SHP77 (cell line): Measurements from ENCODE around the gene TOMM5.
"Not testable (repeated sequence)": the region's sequence is repeated elsewhere in the genome, so short reads cannot be mapped to it uniquely, and the experiment has no call there.

Source experiments
- DNase-seq, 2 experiments: peaks; one replicate each; lab custom pipeline; 2025; lab: John Stamatoyannopoulos, UW

TOMM5 gene

GRCh38 chr9:37611961-37612360 is 19.6 kb upstream of the TOMM5 start:
- DNase-seq, result no peak

- no peak for DNase-seq
Observed at GRCh38 chr9:37611014-37611413, 18.6 kb upstream of the TOMM5 start.

GRCh38 chr9:37609735-37610397 is 17.5 kb upstream of the TOMM5 start:
- no peak for DNase-seq

DNA sequence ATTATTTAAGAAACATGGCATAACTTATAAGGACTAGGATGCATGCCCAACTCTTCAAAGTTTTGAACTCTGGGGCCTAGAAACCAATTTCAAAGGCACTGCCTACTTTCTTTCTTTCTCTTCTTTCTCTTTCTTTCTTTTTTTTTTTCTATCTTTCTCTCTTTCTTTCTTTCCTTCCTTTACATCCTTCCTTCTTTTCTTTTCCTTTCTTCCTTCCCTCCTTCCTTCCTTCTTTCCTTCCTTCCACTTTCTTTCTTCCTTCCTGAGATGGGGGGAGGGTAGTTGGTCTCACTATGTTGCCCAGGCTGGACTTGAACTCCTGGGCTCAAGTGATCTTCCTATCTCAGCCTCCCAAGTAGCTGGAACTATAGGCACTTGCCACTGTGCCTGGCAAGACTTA is 15.9 kb upstream of the TOMM5 start:
- no peak for DNase-seq

GRCh38 chr9:37604296-37604695 is 11.9 kb upstream of the TOMM5 start:
- DNase-seq, result no peak

- DNase-seq, result no peak
Observed at GRCh38 chr9:37602817-37603216, 10.4 kb upstream of the TOMM5 start.

DNA sequence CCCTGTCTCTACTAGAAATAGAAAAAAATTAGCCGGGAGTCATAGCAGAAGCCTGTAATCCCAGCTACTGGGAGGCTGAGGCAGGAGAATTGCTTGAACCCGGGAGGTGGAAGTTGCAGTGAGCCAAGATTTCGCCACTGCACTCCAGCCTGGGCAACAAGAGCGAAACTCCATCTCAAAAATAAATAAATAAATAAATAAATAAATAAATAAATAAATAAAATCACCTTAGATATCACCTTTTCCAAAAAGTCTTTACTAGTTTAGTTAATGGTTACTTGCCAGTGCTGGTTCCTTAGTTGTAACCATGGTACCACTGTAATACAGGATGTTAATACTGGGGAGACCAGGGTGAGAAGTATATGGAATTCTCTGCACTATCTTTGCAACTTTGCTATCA is 9.7 kb upstream of the TOMM5 start:
- not testable (repeated sequence) for DNase-seq

DNA sequence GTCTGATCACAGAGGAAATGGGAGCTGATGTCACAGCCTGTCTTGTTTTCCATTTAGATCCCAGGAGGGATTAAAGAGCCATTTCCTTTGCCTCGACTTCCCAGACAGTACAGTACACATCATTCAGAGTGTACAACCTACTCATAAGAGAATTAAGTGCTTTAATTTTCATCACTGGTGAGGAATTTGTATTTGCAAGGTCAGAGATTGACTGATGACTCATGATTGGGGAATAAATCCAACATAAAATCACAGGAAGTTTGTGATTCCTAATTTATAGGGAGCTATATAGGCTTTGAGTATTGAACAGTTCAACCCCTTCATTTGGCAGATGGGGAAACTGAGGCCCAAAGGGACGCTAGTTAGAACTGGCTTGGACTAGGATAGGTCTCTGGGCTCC is 4.1 kb upstream of the TOMM5 start:
- no peak for DNase-seq

DNA sequence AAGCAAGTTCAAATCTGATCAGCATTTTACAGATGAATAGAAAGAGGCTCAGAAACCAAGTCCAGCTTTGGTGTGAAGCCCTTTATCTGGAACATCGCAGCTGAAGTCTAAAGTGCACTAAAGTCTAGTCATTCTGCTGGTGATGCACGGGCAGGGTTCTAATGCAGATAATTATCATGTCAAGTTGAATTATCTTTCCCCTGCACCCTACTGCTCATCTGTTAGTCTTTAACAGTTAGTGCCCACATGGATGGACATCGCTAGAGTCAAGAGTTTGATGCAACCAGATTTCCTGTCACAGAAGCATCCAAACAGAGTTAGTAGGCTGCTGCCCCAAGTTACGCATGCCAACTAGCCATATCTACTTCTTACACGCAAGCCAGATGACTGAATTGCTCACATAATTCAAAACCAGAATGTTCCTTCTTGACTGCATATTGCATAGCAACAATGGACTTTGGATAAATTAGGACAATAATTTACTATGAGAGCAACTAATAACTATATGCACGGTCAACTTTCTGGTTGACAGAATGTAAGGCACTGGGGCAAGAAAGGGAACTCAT is 1.6 kb upstream of the TOMM5 start:
- no peak for DNase-seq

DNA sequence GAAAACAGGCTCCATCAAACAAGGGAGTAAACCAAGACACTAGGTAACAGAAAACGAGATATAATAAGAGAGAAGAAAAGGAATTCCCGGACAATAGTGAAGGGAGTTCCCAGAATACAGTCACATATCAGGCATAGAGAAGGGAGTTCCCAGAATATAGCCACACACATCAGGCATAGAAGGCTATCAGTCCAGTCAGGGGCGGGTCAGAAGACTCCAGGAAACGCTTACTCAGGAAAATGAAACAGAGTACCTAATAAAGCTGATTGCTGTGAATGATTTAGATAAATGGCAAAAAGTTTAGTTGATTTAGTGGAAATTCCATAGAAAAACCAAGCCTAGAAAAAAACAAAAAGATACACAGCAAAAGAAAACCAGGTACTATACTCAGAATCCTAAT is 4.9 kb downstream of the TOMM5 start:
- no peak for DNase-seq

DNA sequence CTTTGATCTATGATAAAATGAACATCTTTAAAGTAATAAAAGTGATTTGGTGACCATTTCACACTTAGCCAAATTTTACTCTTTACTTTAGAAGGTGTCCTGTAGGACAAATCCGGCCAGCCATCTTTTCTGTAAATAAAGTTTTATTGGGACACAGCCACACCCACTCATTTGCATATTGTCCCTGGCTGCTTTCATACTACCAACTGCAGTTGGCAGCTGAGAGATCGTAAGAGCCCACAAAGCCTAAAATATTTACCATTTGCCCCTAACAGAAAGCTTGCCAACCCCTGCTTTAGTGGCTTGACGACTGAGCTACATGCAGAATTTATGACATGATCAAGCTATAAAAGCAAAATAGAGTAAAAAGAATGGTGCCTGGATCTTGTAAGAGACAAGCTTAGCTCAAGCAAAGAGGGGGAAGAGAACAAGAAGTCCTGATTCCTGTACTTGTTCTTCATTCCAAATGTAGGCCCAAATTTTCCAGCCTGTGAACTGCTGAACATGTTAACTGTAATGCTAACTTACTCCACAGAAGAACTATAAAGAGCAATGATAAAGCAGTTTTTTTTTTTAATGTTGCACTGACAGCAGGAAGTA is 8.8 kb downstream of the TOMM5 start:
- no peak for DNase-seq

- DNase-seq, result no peak
Observed at GRCh38 chr9:37582548-37583157, 9.7 kb downstream of the TOMM5 start.

DNA sequence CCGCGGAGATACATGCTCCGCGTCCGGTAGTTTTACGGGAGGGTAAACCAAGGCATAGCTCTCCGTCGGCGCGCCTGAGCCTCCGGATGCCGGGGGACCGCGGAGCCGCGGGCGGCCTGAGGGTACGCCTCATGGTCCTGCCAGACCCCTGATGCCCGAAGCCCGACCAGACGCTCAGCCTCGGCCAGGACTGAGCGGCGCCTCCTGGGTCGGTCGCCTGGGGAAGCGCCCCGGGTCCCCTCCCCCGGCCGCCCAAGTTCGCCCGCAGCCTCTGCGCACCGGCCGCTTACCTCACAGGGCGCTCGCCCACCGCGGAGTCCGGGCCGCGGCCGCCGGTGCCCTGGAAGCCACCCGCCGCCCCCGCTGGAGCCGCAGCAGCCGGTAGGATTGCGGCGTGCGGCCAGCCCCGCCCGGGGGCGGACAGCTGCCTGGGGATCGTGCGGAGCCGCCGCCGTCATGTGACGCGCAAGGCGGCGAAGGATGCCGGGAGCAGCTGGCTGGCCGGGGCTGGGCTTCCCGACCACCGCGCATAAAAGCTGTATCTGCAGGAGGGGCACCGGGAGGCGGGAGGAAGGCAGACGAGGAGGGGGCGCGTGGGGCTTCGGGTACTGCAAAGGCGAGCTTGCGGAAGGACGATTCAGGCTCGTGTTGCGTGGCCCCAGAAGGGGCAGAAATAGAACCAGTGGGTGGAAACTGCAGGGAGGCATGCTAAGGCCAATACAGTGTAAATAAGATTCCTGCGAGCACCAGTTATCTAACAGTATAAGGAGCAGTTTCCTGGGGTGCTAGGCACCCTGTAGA is 16.3 kb downstream of the TOMM5 start, which contains the start of gene FBXO10:
FBXO10 (minus strand) TSS at position 460 of the 801 bp plus-strand sequence. CDS start 34,612 bp downstream, outside the sequence.
- DNase-seq, result peak; percentile 60 to 62

DNA sequence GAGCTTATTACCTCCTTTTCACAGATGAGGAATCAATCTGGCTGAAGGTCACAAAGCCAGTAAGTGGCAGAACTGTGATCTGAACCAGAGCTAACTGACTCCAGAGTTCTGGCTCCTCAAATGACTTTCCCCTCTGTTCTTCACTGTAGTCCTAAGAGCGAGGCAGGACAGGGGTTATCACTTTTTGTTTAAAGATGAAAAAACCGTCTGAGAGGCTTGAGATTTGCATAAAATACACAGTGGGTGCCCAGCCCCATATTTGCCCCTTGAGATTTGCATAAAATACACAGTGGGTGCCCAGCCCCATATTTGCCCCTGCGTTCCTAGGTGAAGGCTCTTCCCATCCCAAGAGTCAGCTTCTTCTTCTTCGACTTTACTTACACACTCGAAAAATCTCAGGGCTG is 16.9 kb downstream of the TOMM5 start:
- DNase-seq, result no peak

GRCh38 chr9:37575001-37575400 is 17.4 kb downstream of the TOMM5 start:
- DNase-seq, result no peak

GRCh38 chr9:37574241-37574721 is 18.1 kb downstream of the TOMM5 start:
- no peak for DNase-seq

DNA sequence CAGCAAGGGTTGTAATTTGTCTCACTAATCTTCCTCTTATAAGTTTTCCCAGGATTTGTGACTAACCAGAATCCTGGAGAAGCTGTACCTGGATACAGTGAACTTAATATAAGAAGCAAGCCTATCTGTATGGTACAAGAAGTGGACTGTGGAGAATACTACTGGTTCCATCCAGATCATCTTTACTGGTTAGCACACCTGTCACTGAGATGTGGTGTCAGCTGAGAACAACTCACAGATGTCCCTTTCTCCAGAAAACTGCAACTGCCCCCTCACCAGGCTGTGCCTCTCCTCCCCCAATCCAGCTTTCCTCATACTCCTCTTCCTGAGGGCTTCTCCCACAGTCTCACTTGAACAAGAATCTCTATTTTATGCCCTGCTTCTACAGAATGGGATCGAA is 21.1 kb downstream of the TOMM5 start:
- DNase-seq, result no peak

DNA sequence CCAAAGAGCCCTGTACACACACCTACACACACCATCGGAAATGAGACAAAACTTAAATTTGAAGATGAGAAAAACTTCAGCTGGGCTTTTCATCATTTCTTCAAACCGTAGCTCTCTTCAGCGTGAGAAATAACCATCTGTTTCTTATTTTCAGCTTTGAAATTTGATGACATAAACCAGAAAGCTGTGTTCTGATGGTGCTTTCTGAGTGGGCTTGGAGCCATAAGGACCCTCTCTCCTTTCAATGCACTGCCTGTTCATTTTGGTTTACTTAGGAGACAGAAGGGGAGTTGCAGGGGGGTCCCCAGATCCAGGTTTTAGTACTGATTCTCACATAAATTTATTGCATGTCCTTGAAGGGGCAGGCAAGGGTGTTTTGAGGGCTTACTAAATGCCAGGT is 25.7 kb downstream of the TOMM5 start:
- DNase-seq, result no peak

- DNase-seq, result no peak
Observed at GRCh38 chr9:37565661-37566618, 26.5 kb downstream of the TOMM5 start.

DNA sequence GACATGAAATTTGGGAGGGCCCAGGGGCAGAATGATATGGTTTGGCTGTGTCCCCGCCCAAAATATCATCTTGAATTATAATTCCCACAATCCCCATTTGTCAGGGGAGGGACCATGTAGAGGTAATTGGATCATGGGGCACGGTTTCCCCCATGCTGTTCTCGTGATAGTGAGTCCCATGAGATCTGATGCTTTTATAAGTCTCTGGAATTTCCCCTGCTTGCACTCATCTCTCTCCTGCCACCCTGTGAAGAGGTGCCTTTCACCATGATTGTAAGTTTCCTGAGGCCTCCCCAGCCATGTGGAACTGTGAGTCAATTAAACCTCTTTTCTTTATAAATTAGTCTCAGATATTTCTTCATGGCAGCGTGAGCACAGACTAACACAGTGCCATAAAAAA is 27.5 kb downstream of the TOMM5 start:
- DNase-seq, result no peak
